Activated naive CD4-positive, alpha-beta T cell treated with anti-CD3 and anti-CD28 coated beads, Interleukin-2, amount 50 U/mL, for 16 hours (primary cell): ENCODE measurements around the gene MICU2.

Experiments
- DNase-seq: peaks from one replicate; pipeline ENCODE4 v3.0.0-alpha.2; 2020

MICU2 gene

DNA sequence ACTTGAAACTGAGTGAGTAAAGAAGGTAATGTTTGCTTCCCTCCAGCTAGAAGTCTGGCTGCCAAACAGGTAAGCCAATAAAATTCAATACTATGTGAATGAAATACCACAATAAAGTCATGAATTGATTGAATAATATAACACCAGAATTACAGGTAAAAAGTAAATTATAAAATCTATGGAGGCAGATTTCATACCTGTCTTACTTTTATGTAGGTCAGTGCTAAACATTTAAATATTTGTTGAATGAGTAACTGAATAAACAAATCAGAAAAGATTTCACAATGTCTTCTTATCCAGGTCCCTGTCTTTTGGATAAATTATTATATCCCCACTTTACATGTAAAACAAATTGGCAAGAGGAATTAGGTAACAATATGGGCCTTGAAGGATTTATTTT, 62.7 kb downstream of the MICU2 start:
- DNase-seq, result no peak

DNA sequence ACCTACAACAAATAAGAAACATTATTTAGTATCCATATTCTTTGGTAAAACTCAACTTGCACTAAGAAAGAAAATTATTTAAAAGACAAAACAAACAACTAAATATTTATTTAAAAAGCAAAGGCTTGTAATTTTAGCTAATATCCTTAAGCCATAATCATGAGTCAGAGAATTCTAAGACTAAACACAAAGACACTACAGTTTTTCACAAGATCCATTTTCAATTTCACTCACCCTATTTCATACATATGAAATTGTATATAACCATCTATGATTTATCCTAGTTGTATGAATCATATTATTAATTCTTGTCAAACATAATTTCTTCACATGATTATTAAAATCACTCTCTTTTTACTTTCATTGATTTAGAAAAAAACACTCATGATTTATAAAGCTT, 64.3 kb downstream of the MICU2 start:
- no peak for DNase-seq

DNA sequence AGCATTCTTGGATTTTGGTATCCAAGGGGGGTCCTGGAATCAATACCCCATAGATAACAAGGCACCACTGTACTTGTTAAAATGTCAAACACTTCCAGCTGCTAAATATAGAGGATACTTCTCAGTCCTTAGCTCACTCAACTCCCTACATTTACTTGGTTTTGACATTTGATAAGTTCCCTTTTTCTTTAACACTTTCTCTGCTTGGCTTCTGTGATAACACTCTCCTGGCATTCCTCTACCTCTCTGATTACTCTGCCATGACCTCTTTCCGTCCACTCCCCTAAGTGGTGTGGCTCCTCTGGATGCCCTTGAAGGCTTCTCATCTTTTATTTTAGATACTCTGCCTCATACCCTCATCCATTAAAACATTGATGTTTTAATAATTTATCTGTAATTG, 65.2 kb downstream of the MICU2 start:
- DNase-seq, result no peak

DNA sequence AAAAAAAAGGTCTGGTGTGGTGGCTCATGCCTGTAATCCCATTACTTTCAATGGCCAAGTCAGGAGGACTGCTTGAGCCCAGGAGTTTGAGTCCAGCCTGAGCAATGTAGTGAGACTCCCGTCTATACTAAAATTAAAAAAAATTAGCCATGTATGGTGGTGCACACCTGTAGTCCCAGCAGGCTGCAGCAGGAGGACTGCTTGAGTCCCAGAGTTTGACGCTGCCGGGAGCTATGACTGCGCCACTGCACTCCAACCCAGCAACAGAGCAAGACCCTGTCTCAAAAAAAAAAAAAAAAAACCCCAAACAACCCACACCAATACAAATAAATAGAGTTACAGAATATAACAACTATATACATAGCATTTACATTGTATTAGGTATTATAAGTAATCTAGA, 65.7 kb downstream of the MICU2 start:
- DNase-seq, result no peak

DNA sequence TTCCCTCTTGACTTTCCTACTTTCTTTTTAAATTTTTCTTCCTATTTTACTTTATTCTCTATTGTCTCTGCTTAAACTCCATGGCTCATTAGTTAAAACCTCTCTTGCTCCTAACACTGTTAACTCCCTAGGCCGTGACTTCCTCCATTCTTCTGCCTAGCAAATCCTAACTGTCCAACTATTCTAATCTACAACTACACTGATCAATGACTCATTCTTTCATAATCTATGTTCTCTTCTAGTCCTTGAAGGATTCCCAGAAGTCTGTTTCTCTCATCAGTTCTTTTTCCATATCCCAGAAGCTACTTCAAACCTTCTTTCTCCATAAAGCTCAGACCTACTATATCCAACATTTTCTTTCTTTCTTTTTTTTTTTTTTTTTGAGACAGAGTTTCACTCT, 66.9 kb downstream of the MICU2 start:
- DNase-seq, result no peak

DNA sequence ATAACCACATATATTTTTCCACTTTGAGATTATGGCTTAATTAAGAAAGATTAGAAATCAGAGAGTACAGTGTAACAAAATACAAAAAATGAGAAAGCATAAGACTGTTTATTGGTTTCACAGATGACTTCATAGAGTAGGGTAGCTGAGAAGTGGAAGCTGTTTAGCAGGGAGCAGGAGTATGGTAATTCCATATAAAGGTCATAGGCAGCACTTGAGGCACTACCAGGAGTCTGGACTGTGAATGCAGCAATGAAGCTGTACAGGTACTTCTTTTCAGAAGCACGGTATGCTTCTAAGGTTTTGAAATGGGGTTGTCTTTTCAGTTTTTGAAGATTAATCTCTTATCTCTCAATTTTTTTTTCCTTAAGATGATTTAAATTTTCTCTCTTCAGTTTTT, 69.2 kb downstream of the MICU2 start:
- no peak for DNase-seq

DNA sequence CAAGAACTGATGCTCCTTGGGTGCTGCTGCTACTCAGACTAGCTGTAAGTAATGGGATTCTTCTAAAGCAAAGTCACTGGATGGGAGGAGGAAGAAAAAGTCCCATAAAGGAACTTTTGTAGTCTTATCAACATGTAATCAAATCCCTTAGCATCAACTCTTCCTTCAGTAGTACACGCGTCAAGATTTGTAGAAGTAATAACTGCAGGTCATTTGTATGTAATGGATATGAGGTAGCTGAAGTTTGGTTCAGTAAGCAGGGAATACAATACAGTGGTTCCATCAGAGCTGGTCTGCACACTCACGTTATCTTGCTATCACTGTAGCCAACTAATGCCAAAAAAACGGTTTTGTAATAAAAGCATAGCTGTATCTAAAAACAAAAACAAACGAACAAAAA, 72.5 kb downstream of the MICU2 start:
- DNase-seq, result no peak

DNA sequence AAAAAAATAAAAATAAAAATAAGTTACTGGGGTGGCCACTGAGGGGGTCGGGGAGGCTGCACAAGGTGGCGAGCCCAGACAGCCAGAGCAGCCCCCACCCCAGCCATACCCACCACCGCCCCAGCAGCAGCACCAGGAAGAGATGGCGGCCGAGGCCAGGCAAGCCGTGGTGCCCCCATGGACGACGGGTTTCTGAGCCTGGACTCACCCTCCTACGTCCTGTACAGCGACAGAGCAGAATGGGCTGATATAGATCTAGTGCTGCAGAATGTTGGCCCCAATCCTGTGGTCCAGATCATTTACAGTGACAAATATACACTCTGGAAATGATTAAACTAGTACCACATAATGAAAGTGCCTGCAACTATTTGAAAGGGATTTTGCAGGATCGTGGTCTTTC, 73.3 kb downstream of the MICU2 start:
- no peak for DNase-seq

DNA sequence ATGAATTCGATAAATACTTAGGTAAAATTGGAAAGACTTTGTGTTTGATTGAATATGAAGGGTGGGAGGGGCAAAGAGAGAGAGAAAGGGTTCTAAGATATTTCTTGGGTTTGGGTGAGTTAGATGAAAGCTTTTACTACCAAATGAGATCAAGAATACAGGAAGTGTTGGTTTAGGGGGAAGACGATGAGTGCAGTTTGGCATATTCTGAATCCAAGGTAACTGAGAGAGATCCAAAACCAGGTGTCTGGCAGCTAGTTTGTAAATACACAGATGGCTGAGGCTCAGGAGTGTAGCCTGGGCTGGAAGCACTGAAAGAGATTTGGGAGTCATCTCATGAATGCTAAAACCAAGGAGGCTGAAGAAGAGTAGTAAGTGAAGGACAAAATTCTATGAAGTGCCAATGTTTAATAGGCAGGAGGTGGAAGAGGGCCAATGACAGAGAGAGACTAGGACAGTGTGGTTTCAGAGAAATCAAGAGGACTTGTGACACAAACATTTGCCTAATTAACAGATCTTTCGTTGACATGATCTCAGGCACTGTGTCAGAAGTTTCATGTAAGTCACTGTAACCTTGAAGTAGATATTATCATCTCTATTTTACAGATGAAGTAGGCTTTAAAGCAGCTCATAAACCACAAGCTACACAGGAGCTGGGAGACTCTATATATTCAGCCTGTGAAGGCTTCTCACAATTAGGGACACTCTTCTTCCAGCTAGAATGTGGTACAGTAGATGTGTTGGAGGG, 74.7 kb downstream of the MICU2 start:
- DNase-seq, result no peak

DNA sequence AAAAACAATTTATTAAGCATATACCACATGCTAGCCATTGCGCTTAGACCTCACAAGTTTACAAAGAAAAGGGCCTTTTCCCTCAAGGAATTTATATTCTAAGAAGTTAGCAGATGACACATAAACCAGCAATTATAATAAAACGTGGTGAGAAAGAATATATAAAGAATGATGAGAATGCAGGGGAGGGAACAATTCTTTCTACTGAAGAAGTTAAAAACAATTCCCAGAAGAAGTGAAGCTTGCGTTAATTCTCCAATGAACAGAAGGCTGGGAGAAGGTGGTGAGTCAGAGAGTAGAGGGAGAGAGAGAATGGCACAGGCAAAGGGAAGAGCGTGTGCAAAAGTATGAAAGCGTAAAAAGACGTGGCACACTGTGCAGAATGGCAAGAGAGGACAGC, 75.4 kb downstream of the MICU2 start:
- no peak for DNase-seq

DNA sequence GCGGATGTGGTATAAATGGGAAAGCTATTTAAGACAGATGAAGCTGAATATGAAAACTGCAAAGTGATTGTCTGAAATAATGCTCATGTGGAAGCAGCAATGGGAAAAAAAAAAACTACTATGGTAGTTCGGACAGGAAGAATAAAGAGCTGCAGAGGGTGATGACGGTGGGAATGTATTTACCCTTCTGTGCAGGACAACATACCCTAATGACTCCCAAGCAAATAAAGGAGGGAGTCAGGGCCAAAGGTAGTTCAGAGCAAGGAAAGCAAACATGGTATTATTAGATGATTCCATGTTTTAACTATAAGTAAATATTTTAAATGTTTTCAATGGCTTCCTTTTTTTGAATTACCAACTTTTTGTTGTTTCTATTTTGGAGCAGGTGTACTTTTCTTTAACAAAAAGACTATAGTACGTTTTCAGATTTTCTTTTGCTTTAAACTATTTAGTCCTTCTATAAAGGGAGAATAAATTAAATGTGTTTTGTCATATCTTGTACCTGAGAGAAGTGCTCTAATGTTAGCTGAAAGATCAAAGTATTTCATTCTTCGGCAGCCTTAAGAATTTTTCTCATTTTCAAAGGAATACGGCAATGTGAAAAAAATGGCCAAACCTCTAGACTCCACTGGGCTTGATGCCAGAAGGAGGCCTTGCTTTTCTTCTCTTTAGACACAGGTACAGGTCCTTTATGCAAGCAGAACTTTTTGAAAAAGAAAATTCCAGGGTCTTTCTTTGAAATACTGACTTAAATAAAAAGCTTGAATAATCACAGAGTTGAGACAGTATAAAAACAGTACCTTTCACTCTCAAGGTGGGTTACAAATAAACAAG, 77.0 kb downstream of the MICU2 start:
- DNase-seq, result no peak

DNA sequence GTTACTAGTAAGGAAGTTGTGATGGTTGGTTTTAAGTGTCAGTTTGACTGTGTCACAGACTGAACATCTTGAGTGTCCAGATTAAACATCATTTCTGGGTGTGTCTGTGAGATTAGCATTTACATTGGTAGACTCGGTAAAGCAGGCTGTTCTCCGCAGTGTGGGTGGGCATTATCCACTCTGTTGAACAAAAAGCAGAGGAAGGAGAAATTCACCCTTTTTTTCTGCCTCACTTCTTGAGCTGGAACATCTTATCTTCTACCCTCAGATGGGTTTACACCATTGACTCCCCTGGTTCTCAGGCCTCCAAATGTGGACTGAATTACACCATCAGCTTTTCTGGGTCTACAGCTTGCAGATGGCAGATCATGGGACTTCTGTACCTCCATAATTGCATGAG, 81.1 kb downstream of the MICU2 start:
- DNase-seq, result no peak

DNA sequence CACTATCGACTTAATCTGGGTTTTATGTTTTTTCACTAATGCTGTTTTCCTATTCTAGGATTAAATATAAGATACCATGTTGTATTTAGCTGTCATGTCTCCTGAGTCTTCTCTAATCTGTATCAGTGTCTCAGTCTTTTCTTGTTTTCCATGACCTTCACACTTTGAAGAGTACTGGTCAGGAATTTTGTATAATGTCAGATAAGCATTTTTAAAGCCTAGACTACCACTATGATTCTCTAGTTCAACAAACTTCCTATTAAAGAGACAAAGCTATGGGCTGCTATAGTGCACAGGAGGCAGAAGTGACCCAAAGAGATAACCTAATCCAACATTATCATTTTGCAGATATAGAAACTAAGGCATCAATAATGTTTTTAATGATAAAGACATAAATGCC, 81.8 kb downstream of the MICU2 start:
- no peak for DNase-seq

DNA sequence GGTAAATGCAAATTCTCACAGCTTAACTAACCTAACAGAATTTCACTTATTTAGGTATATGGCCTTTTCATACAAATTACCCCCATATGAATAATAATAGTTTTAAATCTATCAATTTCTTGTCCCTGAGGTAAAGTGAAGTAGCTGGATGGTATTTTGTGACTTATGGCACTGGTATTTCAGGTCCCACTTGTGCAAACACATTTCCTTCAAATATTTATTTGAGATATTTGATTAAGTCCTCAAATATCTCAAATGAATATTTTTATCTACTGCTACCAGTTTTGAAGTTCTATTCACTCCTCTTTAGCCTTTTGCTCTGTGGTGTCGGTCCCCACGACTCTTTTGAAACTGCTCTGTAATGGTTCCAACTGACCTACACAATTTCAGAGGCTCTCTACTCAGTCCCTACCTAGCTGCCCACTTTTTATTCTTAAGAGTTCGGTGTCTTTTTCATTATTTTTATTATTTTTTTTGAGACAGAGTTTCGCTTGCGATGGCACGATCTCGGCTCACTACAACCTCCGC, 85.3 kb downstream of the MICU2 start:
- no peak for DNase-seq

DNA sequence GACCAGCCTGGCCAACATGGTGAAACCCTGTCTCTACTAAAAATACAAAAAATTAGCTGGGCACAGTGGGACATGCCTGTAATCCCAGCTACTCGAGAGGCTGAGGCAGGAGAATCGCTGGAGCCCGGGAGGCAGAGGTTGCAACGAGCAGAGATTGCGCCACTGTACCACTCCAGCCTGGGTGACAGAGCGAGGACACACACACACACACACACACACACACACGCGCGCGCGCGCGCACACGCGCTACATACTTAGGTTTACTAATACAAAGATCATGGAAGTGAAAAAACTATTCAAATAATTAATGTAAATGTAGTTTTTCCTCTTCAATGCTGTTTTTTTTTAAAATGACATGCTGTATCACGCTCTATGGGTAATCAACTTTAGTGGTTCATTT, 86.4 kb downstream of the MICU2 start:
- no peak for DNase-seq

DNA sequence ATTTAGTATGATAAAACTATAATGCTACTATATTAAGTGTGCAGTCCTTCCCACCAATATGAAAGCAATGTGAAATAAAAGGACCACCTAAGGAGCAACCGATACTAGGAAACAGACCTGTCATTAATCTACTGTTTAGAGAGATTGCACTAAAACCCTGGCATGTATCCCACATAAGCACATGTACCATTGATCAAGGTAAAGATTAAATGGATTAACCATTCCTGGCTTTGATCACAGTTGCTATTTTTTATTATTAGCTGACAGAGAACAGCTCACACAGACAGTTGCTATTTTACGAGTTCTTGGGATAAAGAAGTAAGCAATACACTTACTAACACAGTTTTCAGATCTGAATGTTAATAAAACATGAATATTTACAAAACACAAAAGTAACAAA, 87.2 kb downstream of the MICU2 start:
- no peak for DNase-seq

DNA sequence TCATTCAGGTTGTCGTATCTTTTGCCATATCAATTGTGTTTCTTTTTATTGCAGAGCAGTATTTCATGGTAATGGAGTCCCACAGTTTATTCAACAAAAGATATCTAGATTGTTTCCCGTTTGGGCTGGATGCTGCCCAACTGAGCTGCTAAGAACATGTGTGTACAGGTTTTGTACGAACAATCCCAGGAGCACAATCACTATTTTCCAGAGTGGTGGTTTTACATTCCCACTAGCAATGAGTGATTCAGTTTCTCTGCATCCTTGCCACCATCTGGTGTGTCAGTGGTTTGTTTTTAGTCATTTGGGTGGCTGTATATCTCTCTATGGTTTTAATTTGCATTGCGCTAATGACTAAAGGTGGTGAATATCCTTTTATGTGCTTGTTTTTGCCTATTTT, 92.1 kb downstream of the MICU2 start:
- no peak for DNase-seq

DNA sequence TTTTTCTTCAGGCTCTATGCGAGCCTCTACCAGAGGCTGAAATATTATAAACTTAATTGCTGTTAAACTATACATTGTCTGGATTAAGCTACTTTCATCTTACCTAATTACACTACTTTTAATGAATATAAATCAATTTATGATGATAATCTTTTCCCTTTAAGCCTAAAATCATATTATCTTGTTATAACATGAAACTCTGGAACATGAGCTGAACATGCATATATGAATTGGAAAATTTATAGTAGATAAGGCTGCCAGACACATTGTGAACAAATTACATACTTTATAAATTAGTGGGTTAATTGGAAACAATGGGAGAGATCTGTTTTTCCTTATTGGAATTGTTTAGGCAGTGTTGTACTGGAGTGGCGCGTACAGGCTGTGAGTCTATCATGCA, 99.6 kb downstream of the MICU2 start:
- no peak for DNase-seq

DNA sequence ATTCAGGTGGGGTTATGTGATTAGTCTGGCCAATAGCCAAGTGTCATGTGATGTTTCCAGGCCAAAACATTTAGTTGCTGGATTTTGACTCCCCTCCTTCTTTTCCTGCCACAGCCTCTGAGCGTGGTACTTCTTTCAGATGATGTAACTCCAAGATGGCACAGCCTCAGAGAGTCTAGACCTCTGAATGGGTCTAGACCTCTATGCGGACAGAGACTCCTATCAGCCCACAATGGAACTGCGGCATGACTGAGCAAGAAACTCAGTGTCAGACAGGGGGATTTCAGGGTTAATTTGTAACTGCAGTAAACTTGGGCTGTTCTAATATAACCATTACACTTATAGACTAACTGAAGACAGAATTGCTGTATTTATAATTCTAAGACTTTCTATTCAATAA, 102.3 kb downstream of the MICU2 start:
- no peak for DNase-seq

DNA sequence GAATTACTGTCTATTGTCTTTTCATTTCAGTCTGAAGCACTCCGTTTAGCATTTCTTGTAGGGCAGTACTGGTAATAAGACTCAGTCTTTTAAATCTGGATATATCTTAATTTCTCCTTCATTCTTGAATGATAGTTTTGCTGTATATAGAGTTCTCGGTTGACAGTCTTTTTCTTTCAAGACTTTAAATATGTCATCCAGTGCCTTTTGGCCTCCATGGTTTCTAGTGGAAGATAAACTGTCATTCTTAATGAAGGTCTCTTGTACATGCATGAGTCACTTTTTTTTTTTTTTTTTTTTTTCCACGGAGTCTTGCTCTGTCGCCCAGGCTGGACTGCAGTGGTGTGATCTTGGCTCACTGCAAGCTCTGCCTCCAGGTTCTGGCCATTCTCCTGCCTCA, 117.6 kb downstream of the MICU2 start:
- DNase-seq, result no peak

DNA sequence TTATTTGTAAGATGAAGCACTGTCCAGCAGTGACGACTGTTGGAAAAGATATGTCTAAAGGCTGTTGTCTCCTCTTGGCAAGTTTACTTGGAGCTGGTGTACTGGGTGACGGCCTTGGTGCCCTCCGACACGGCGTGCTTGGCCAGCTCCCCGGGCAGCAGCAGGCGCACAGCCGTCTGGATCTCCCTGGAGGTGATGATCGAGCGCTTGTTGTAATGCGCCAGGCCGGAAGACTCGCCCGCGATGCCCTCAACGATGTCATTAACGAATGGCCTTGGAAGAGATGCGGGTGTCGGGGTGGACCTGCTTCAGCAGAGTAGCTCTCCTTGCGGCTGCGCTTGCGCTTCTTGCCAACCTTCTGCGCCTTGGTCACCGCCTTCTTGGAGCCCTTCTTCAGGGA, 120.2 kb downstream of the MICU2 start:
- DNase-seq, result no peak

DNA sequence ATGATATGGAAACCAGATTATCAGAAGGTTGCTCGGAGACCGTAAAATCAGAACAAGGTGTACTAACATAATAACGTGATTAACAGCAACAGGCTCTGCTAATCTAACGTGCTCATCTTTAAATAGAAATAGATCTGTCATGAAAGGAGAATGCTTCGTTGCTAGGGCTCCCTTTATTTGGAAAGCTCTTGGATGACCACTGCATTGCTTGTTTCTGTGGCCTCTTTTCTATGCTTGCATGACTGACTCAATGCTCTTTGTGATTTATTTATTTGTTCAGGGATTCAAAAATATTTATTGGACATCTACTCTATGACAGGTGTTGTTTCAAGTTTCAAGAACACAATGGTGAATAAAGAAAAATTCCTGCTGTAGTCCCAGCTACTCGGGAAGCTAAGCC, 122.6 kb downstream of the MICU2 start:
- DNase-seq, result no peak

DNA sequence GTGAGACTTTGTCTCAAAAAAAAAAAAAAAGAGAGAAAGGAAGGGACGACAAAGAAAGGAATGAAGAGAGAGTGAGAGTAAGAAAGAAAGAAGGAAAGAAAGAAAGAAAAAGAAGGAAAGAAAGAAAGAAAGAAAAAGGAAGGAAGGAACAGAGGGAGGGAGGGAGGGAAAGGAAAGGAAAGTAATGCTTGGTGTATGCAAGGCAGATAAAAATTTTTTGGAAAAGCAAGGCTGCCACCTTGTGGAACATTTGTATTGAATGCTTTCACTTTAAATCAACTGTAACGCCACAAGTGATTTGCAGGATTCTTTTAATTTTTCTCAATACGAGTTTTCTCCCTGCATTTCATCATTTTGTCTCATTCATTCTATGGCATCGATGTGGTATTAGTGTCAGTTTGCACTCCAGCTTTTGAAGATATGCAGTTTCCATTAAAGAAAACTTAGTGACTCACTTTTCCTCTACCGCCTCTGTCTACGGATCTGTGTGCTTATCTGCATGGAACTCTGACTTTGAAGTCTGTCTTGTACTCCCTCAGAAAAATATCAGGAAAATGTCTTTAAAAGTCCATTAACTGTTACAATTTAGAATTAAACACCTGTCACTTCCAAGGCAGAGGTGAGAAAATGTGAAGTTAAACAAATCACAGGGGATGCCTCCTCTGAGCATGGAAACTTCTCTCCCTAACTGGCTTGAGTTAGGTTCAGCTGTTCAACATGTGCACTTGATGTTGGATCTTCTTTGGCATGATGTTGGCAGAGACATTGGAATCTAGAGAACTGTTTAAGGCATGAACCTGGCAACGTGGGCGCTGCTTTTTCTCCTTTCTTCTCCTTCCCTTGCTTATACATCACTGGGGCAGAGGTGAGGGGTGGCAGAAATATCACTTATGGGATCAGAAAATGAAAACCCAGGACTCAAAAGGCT, 124.8 kb downstream of the MICU2 start:
- peak; percentile 23 for DNase-seq
